NT2/D1 (cell line): ENCODE results near the gene BCKDHA.
"Not testable (repeated sequence)": the region's sequence is repeated elsewhere in the genome, so short reads cannot be mapped to it uniquely, and the experiment has no call there.

Experiments
- DNase-seq: peaks from one replicate; pipeline ENCODE4 v3.0.0-alpha.2; 2011; ENCODE audit warnings: low read depth, low spot score
- H3K27me3 ChIP-seq: 2 replicates; pipeline ENCODE4 v1.6.0; 2011; ENCODE audit warnings: mild to moderate bottlenecking; ENCODE audit not compliant: insufficient read length, insufficient read depth
- H3K36me3 ChIP-seq: 2 replicates; pipeline ENCODE4 v1.6.1; 2011; ENCODE audit warnings: mild to moderate bottlenecking, low read length, mixed read lengths; ENCODE audit not compliant: insufficient read depth, insufficient read length
- H3K4me1 ChIP-seq: 2 replicates; pipeline ENCODE4 v1.5.1; 2011; ENCODE audit not compliant: insufficient read depth, insufficient read length
- H3K4me3 ChIP-seq: 2 replicates; pipeline ENCODE4 v1.5.1; 2011; ENCODE audit warnings: low read depth; ENCODE audit not compliant: insufficient read length
- H3K9ac ChIP-seq: 2 replicates; pipeline ENCODE4 v1.6.0; 2011; ENCODE audit warnings: low read depth; ENCODE audit not compliant: insufficient read length
- H3K9me3 ChIP-seq: 2 replicates; pipeline ENCODE4 v1.5.1; 2011; ENCODE audit warnings: mild to moderate bottlenecking, low read length; ENCODE audit not compliant: insufficient read depth
- SUZ12 ChIP-seq: IDR thresholded peaks from 2 replicates; pipeline ENCODE4 v1.6.1; 2011; ENCODE audit not compliant: insufficient read length, insufficient read depth; ENCODE audit errors: extremely low read depth
- YY1 ChIP-seq: IDR thresholded peaks from 2 replicates; pipeline ENCODE4 v1.6.1; 2011; ENCODE audit not compliant: insufficient read length, insufficient read depth
- ZNF274 ChIP-seq: IDR thresholded peaks from 2 replicates; pipeline ENCODE4 v1.6.1; 2011; ENCODE audit warnings: mild to moderate bottlenecking, low read depth, low read length

Gene BCKDHA

DNA sequence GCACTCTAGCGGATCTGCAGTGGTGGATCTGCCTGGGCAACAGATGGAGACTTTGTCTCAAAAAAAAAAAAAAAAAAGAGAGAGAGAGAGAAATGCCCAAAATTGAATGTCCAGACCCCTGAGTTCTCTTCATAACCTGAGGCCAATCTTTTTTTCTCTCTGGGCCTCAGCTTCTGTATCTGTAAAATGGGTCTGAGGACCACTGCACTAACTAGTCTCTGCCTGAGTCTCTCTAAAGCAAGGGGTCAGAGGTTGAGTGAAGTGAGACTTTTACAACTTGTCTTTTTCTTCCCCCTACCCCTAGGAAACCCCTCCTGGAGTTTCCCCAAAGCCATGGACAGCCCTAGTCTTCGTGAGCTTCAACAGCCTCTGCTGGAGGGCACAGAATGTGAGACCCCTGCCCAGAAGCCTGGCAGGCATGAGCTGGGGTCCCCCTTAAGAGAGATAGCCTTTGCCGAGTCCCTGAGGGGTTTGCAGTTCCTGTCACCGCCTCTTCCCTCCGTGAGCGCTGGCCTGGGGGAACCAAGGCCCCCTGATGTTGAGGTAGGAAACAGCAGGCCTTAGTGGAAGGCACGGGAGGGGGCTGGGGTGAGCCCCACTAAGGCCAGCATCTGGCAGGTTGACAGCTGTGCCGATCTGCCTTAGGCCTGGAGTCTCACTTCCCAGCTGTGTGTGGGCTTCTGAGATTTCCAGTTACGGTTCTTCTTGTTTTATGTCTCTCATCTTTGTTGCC is 19.5 kb upstream of the BCKDHA start:
- no peak overlapping the region for H3K9ac ChIP-seq
- DNase-seq = no peak
- H3K4me3 ChIP-seq = no peak overlapping the region
- peaks cover 3% of the 10 kb centered on the region for H3K4me1 ChIP-seq
- no peaks in the 10 kb centered on the region for H3K27me3 ChIP-seq
- TF ChIP-seq YY1 (no peak), ZNF274 (no peak), SUZ12 (no peak)
- H3K9me3 ChIP-seq = no peaks in the 10 kb centered on the region
- peaks cover 5% of the 10 kb centered on the region for H3K36me3 ChIP-seq

- not testable (repeated sequence) for H3K4me1 ChIP-seq, H3K4me3 ChIP-seq, DNase-seq, H3K27me3 ChIP-seq, H3K9me3 ChIP-seq, H3K9ac ChIP-seq
- H3K36me3 ChIP-seq = peaks cover 10% of the 10 kb centered on the region
These were observed 16.1 kb upstream of the BCKDHA start for GRCh38 chr19:41381536-41381935.

- Histone ChIP-seq H3K36me3 (peaks cover 30% of the 10 kb centered on the region), H3K27me3 (no peaks in the 10 kb centered on the region), H3K4me1 (no peaks in the 10 kb centered on the region), H3K9me3 (no peaks in the 10 kb centered on the region), H3K4me3 (no peak overlapping the region), H3K9ac (no peak overlapping the region)
- no peak for TF ChIP-seq ZNF274
- no peak for TF ChIP-seq YY1
- TF ChIP-seq SUZ12 = no peak
- DNase-seq = no peak
These were observed 13.3 kb upstream of the BCKDHA start for GRCh38 chr19:41384351-41384750.

DNA sequence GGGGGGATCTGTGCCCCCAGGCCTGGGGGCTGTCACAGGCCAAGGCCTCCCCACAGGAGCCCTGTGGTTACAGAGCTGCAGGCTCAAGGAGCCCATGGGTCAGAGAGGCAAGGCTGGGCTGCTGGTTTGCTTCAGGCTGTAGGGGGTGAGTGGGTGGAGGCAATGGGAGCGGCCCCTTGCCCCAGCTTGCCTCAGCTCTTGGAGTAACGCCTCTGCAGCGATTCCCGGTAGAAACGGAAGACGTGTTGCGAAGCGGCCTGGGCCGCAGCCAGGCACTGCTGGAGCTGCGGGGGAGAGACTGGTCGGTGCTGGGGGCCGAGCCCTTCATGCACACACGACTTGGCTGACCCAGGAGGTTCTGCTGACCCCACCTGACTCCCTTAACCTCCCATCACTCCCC is 11.2 kb upstream of the BCKDHA start:
- no peaks in the 10 kb centered on the region for H3K27me3 ChIP-seq
- no peak for TF ChIP-seq YY1
- TF ChIP-seq ZNF274 = no peak
- no peak for TF ChIP-seq SUZ12
- DNase-seq = no peak
- H3K4me3 ChIP-seq = no peak overlapping the region
- H3K9me3 ChIP-seq = no peaks in the 10 kb centered on the region
- H3K36me3 ChIP-seq = peaks cover 44% of the 10 kb centered on the region
- H3K9ac ChIP-seq = no peak overlapping the region
- H3K4me1 ChIP-seq = no peaks in the 10 kb centered on the region

DNA sequence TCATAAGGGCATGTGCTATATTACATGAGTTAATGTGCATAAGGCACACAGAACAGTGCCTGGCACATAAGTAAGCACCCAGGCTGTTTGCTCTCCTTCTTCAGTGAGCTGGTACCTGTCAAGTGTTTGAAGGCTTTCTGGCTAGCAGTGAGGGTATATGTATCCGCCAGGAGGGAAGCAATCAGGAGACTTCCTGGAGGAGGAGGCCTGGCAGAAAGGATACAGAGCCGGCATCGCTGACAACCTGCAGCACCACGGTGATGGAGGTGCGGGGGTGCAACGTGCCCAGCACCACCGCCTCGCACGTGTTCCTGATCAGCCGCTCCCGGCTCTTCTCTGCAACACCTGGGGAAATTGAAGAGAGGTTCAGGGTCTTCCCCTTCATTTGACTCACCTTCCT is 6.0 kb upstream of the BCKDHA start:
- Histone ChIP-seq H3K9ac (no peak overlapping the region), H3K36me3 (peaks cover 52% of the 10 kb centered on the region), H3K9me3 (no peaks in the 10 kb centered on the region), H3K4me3 (no peak overlapping the region), H3K27me3 (no peaks in the 10 kb centered on the region), H3K4me1 (no peaks in the 10 kb centered on the region)
- DNase-seq = no peak
- TF ChIP-seq ZNF274 (no peak), YY1 (no peak), SUZ12 (no peak)

DNA sequence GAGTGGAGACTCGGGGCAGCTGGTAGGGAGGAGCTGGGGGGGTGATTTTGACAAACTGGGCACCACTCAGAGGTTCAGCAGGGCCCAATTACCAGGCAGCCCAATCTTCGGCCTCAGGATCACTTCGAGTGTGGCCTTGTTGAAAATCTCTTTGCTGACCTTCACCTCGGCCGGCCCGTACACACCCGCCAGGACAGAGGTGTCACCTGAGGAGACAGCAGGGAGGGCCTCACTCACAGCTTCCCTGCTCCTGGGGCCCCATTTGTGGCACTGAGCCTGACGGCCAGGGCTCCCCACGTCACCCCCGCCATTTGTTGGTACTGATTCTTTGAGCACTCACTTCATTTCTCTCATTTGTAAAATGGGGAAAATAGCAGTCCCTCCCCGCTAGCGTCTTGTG is 4.8 kb upstream of the BCKDHA start:
- Histone ChIP-seq H3K27me3 (no peaks in the 10 kb centered on the region), H3K36me3 (peaks cover 43% of the 10 kb centered on the region), H3K9ac (no peak overlapping the region), H3K4me1 (no peaks in the 10 kb centered on the region), H3K9me3 (no peaks in the 10 kb centered on the region), H3K4me3 (no peak overlapping the region)
- DNase-seq = no peak
- no peak for TF ChIP-seq ZNF274
- TF ChIP-seq SUZ12 = no peak
- TF ChIP-seq YY1 = no peak

DNA sequence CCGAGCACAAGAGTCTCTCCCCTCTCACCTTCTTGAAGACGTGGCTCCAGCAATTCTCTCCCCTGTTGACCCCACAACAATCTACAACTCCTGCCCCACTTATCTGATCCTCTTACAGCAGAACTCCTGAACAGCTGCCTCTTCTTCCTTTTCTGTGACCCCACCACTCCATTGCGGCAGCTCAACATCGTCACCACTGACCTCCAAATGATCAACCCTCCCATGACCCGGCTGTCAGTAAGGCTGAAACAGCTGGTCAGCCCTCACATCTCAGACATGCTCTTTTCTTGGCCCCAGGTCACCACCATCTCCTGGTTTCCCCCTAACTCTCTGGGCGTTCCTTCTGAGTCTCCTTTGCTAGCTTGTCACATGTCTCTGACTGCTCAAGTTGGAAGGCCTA is 2.3 kb upstream of the BCKDHA start:
- no peak for TF ChIP-seq ZNF274
- no peak for TF ChIP-seq SUZ12
- TF ChIP-seq YY1 = no peak
- Histone ChIP-seq H3K9ac (no peak overlapping the region), H3K4me3 (no peak overlapping the region), H3K36me3 (peaks cover 30% of the 10 kb centered on the region), H3K4me1 (no peaks in the 10 kb centered on the region), H3K9me3 (no peaks in the 10 kb centered on the region), H3K27me3 (no peaks in the 10 kb centered on the region)
- no peak for DNase-seq

GRCh38 chr19:41398050-41398418 is 416 bp downstream of the BCKDHA start:
- no peaks in the 10 kb centered on the region for H3K4me1 ChIP-seq
- no peaks in the 10 kb centered on the region for H3K27me3 ChIP-seq
- DNase-seq = no peak

More at GRCh38 chr19:41398050-41398418, 416 bp downstream of the BCKDHA start:
- no peaks in the 10 kb centered on the region for H3K9me3 ChIP-seq
- peaks cover 8% of the 10 kb centered on the region for H3K36me3 ChIP-seq
- H3K9ac ChIP-seq = peak overlapping the region; percentile 84
- TF ChIP-seq ZNF274 = no peak
- TF ChIP-seq SUZ12 = no peak
- no peak for TF ChIP-seq YY1
- peak overlapping the region; percentile 86 for H3K4me3 ChIP-seq
